Retinal pigment epithelial cell (primary cell): ENCODE measurements around the gene ZSCAN29.
A peak's percentile ranks its signal among the peaks of the same experiment; 100 is the strongest.

Source experiments
- DNase-seq: peaks from one replicate; pipeline ENCODE4 v3.0.0-alpha.2; 2010; ENCODE audit warnings: low read depth
- H3K4me3 ChIP-seq: 2 replicates; pipeline ENCODE4 v1.5.1; 2011; ENCODE audit warnings: mild to moderate bottlenecking, low read length, control low read depth, moderate library complexity
- TF ChIP-seq, protein P1 (sequence below): conservative IDR thresholded peaks from 2 replicates; pipeline ENCODE4 v1.5.1; 2011; ENCODE audit warnings: low read depth, low read length, control low read depth, inconsistent platforms

The ZSCAN29 gene

DNA sequence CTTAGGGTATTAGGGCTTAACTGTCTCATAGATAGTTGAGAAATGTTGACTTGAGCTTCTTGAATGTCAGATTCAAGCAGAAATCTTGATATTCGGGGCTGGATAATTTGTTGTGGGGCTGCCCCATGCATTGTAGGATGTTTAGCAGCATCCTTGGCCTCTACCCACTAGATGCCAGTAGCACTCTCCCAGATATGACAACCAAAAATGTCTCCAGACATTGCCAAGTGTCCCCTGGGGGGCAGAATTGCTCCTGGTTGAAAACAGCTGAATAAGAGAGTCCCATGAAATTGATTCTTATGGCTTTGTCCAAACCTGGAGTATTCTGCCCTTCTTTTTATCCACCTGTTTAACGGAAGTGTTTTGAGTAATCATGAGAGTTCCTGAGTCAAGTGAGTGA lies 24.5 kb downstream of the ZSCAN29 start:
- DNase-seq: no peak
- TF ChIP-seq, protein P1, sequence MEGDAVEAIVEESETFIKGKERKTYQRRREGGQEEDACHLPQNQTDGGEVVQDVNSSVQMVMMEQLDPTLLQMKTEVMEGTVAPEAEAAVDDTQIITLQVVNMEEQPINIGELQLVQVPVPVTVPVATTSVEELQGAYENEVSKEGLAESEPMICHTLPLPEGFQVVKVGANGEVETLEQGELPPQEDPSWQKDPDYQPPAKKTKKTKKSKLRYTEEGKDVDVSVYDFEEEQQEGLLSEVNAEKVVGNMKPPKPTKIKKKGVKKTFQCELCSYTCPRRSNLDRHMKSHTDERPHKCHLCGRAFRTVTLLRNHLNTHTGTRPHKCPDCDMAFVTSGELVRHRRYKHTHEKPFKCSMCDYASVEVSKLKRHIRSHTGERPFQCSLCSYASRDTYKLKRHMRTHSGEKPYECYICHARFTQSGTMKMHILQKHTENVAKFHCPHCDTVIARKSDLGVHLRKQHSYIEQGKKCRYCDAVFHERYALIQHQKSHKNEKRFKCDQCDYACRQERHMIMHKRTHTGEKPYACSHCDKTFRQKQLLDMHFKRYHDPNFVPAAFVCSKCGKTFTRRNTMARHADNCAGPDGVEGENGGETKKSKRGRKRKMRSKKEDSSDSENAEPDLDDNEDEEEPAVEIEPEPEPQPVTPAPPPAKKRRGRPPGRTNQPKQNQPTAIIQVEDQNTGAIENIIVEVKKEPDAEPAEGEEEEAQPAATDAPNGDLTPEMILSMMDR: no peak
- H3K4me3 ChIP-seq: no peak overlapping the region

DNA sequence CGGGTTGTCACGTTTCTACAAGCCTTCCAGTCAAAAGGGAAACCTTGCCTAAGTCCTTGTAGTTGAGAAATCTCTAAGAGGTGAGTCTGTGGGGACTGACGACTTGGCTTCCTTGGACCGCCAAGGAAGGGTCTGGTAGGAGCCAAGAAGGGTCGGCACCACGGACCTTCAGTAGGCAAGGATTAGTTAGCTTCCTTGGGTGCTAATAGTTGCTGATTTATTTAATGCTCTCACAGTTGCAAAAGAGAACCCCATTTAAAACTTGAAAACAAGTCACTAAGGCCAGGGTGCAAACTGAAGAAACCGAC lies 40.1 kb downstream of the ZSCAN29 start:
- TF ChIP-seq, protein P1: no peak
- no peak for DNase-seq

DNA sequence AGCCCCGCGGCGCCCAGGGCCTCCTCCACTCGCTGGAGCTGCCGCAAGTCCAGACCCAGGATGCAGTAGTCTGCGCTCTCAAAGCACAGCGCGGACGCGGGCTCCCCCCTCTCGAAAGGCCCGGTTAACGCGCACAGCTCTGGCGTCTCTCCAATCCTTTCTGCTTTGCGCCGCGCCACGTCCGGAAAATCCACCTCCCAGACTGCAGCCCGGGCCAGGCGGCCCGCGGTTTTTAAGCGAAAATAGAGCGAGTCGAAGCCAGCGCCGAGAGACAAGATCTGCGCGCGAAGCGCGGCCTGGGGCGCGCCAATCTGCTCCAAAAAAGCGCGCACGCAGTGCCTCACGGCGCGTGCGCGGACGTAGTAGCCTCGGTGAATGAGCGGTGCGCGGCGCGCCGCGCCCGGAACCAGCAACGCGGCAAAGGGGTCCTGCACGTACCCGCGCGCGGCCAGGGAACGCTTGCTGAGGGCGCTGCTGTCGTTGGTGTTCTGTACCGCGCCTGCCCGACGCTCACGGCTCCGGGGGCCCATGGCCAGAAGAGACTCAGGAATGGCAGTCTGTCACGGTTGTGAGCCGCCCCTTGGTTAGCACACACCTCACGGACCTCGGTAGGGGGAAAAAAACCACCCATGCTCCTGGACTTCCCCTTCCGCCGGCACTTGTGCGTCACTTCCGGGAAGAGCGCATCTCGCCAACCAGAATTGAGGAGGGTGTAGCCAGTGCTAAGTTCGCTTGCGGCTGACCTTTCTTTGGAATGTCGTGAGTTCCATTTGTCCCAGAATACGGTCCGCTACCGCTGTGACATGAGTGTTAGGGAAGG lies 40.7 kb downstream of the ZSCAN29 start, which contains the start of gene LCMT2:
TSS of gene LCMT2 (minus strand) at position 614 of the 820 bp plus-strand sequence. CDS start at position 530, 84 bp downstream.
- peak; percentile 83 for DNase-seq
- peak within 1 kb of the TSS; percentile 72 for H3K4me3 ChIP-seq
- TF ChIP-seq, protein P1: no peak

More for the DNA sequence above, 40.1 kb downstream of the ZSCAN29 start:
- H3K4me3 ChIP-seq: peak overlapping the region; percentile 72

DNA sequence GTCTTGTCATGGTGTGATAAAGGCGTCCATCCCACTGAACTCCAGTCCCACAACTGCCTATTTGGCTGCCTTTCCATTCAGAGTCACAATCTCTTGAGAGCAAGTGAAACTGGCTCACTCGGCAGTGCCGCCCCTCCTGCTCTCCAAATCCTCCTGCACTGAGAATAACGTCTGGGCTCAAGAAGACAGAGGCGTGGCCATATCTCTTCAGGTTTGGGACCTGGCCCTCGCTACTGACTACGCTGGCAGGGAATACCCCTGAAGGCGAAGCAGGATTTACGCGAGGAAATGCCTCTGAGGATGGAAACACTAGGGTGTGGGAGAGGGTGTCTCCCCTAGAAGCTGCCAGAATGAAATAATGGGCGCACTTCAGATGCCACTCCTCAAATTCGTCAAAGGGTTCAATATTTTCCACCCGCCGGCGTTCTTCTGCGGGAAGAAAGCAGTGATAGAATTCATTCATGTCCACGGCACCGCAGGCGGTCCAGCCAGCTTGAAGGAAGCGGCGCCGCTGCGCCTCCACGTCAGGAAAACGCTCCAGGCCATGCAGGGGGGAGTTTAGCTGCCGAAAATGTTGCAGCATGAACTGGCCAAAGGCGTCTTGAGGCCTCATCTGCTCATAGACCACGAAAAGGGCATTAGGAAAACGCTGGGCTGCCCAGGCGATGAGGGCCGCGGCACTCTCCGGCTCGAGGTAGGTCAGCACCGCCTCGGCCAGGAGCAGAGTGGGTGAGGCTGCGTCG lies 41.5 kb downstream of the ZSCAN29 start:
- no peak for DNase-seq

DNA sequence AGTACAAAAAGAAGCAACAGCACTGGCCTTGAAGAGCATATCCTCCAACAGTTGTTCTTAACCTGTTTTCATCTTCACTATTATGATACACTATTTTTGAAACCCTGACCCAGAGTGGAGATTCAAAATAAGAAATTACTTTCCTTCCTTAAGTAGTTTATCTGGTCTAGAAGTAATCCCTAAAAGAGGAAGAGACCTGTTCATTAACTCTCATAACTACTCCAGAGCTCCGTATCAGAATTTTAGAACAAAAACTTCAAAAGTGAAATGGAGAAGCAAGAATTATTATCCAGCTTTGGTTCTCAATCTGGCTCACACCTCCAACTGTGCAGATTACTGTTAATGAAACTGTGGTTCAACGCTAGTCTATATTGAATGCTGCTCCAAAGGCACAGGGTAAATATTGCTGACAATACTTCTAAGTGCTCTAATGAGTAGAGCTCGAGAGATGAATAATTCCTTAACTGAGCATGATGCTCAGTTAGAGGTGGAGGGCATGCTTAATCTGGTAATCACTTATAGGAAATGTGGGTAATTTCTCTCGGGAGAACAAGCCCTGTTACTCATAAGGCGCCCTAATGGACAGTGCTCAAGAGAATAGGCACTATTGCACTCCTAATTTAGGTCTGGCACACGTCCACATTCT lies 45.7 kb downstream of the ZSCAN29 start:
- TF ChIP-seq, protein P1: no peak
- no peak overlapping the region for H3K4me3 ChIP-seq
- no peak for DNase-seq

More for the DNA sequence above, 41.5 kb downstream of the ZSCAN29 start:
- peak overlapping the region; percentile 72 for H3K4me3 ChIP-seq
- TF ChIP-seq, protein P1: no peak

DNA sequence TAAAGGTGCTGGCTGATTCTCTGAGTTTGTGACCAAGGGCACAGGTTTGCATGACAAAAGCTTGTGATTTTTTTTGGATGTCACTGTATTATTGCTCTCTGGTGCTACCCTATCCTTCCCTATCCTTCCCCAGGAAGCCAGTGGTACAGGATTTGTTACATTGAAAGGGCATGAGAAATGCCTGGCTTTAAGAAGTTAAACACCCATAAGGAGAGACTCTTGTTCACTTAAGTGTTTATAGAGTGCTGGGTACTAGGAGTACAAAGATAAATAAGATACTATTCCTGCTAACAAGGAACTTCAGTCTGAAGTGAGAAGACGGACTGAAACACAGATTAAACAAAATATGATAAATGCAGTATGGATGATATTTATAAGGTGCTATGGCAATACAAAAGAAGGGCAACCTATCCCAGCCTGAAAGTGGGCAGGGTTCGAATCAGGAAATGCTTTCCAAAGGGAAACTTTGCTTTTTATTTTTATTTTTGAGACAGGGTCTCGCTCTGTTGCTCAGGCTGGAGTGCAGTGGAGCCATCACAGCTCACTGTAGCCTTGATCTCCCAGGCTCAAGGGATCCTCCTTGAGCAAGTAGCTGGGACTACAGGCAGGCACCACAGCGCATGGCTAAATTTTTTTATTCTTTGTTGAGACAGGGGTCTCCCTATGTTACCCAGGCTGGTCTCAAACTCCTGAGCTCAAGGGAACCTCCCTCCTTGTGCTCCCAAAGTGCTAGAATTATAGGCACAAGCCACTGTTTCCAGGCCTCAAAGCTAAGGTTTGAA lies 51.7 kb downstream of the ZSCAN29 start:
- TF ChIP-seq, protein P1: no peak
- DNase-seq: no peak
- H3K4me3 ChIP-seq: no peak overlapping the region
